Suprapubic skin (tissue), 4 donors: Measurements from ENCODE around the gene C6orf52. TPM values are rescaled to one million over a fixed set of nuclear protein-coding genes. Genes with fewer than 3 reads are reported as not detected.

ENCODE experiments used
- DNase-seq, 2 donors: peaks; one replicate each; pipeline ENCODE4 v3.0.0-alpha.2; 2019; ENCODE audit warnings: low spot score in 2 of 2
- H3K27ac ChIP-seq: fragments of 200-600 bp; sonication (generic); one replicate; pipeline ENCODE4 v1.5.1; 2019
- H3K27me3 ChIP-seq: fragments of 200-600 bp; sonication (generic); one replicate; pipeline ENCODE4 v1.5.1; 2019
- H3K36me3 ChIP-seq: fragments of 200-600 bp; sonication (generic); one replicate; pipeline ENCODE4 v1.5.1; 2019
- H3K4me1 ChIP-seq: fragments of 200-600 bp; sonication (generic); one replicate; pipeline ENCODE4 v1.5.1; 2019
- H3K4me3 ChIP-seq: fragments of 200-600 bp; sonication (generic); one replicate; pipeline ENCODE4 v1.5.1; 2019; ENCODE audit warnings: mild to moderate bottlenecking
- H3K9me3 ChIP-seq: fragments of 200-600 bp; sonication (generic); one replicate; pipeline ENCODE4 v1.5.1; 2019
- EP300 ChIP-seq: sonication (generic); formaldehyde crosslinking; IDR thresholded peaks from one replicate; pipeline ENCODE4 v1.6.1; 2017; ENCODE audit warnings: antibody characterized with exemption
- POLR2A ChIP-seq, 2 donors: fragments of 450-650 bp; IDR thresholded peaks; one replicate each; pipeline ENCODE4 v1.6.1; 2017; ENCODE audit warnings: antibody characterized with exemption in 2 of 2, mild to moderate bottlenecking in 2 of 2, moderate library complexity in 2 of 2
- POLR2AphosphoS5 ChIP-seq, 3 donors: sonication (generic); formaldehyde crosslinking; IDR thresholded peaks; one replicate each; pipeline ENCODE4 v1.6.1; 2017; ENCODE audit warnings: antibody characterized with exemption in 3 of 3
- WGBS: methylation state at CpG from one replicate; pipeline ENCODE4 v1.1.5; 2018; 5-methylcytosine and 5-hydroxymethylcytosine counted together
- total RNA-seq, 4 donors: library from RNA; depleted of rRNA; stranded (reverse); fragments of >200 nt; gene quantifications; one replicate each; pipeline ENCODE4 v1.1.0, GENCODE V29; 2016
- TF ChIP-seq, protein P1 (sequence below), 2 donors: fragments of 200-600 bp in 1 of 2; fragments of 450-650 bp in 1 of 2; sonication (generic) in 1 of 2; IDR thresholded peaks; one replicate each; pipeline ENCODE4 v1.5.1; 2016 to 2019; ENCODE audit warnings: antibody characterized with exemption in 2 of 2, mild to moderate bottlenecking in 1 of 2, moderate library complexity in 1 of 2

The C6orf52 gene
- total RNA-seq, 4 donors from 2014 or later, result not detected

- Histone ChIP-seq H3K4me1 (peaks cover 39% of the 10 kb centered on the region), H3K27ac (peak overlapping the region; percentile 93), H3K36me3 (peaks cover 3% of the 10 kb centered on the region), H3K4me3 (peak overlapping the region; percentile 64), H3K9me3 (no peaks in the 10 kb centered on the region), H3K27me3 (no peaks in the 10 kb centered on the region)
- 25% methylated on average over 16 of the region's 49 CpGs for WGBS
- TF ChIP-seq, protein P1, sequence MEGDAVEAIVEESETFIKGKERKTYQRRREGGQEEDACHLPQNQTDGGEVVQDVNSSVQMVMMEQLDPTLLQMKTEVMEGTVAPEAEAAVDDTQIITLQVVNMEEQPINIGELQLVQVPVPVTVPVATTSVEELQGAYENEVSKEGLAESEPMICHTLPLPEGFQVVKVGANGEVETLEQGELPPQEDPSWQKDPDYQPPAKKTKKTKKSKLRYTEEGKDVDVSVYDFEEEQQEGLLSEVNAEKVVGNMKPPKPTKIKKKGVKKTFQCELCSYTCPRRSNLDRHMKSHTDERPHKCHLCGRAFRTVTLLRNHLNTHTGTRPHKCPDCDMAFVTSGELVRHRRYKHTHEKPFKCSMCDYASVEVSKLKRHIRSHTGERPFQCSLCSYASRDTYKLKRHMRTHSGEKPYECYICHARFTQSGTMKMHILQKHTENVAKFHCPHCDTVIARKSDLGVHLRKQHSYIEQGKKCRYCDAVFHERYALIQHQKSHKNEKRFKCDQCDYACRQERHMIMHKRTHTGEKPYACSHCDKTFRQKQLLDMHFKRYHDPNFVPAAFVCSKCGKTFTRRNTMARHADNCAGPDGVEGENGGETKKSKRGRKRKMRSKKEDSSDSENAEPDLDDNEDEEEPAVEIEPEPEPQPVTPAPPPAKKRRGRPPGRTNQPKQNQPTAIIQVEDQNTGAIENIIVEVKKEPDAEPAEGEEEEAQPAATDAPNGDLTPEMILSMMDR (IDR thresholded peaks at IDR 0.05), result no peak
- TF ChIP-seq POLR2A (IDR thresholded peaks at IDR 0.05) (no peak), EP300 (no peak), POLR2AphosphoS5 (IDR thresholded peaks at IDR 0.05) (no peak)
- DNase-seq, result no peak
These were observed 26.0 kb upstream of the C6orf52 start for GRCh38 chr6:10720265-10720959.

DNA sequence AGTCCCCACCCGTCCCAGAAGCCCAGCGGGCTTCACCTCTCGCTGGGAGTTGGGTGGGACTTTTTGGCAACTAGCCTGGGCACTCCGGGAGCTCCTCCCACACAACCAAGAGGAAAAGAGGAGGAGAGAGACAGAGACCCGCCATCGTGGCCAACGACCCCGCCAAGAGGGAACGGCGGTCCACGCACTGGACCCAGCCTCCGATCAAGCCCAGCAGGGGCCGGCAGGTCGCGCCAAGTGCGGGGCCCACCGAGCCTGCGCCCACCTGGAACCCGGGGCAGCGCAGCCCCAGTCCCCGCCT lies 25.5 kb upstream of the C6orf52 start:
- peak in 1 of 2 donors; percentile 68 for DNase-seq
- 30% methylated on average over 7 of the region's 21 CpGs for WGBS
- Histone ChIP-seq H3K27ac (peak overlapping the region; percentile 93), H3K4me1 (peaks cover 34% of the 10 kb centered on the region), H3K9me3 (no peaks in the 10 kb centered on the region), H3K4me3 (peak overlapping the region; percentile 64), H3K36me3 (no peaks in the 10 kb centered on the region), H3K27me3 (no peaks in the 10 kb centered on the region)
- no peak for TF ChIP-seq POLR2A (IDR thresholded peaks at IDR 0.05)
- TF ChIP-seq POLR2AphosphoS5 (IDR thresholded peaks at IDR 0.05), result no peak
- TF ChIP-seq, protein P1 (IDR thresholded peaks at IDR 0.05), result no peak
- TF ChIP-seq EP300, result no peak

DNA sequence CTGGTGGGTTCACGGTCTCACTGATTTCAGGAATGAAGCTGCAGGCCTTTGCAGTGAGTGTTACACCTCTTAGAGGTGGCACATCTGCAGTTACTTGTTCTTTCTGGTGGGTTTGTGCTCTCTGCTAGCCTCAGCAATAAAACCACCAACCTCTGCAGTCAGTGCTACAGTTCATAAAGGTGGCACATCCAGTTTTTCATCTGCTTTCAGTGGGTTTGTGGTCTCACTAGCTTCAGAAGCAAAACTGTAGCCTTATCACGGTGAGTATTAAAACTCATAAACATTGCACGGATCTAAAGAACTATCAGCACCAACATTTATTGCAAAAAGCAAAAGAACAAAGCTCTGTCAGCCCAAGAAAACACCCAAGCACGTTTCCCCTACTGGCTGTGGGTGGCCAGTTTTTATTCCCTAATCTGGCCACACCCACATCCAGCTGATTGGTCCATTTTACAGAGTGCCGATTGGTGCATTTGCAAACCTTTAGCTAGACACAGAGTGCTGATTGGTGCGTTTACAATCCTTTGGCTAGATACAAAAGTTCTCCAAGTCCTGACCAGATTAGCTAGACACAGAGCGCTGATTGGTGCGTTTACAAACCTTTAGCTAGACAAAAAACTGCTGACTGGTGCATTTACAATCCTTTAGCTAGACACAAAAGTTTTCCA lies 25.0 kb upstream of the C6orf52 start:
- H3K9me3 ChIP-seq, result no peaks in the 10 kb centered on the region
- no peaks in the 10 kb centered on the region for H3K27me3 ChIP-seq
- TF ChIP-seq POLR2A (IDR thresholded peaks at IDR 0.05) (no peak), POLR2AphosphoS5 (IDR thresholded peaks at IDR 0.05) (no peak), EP300 (no peak)
- TF ChIP-seq, protein P1 (IDR thresholded peaks at IDR 0.05), result no peak
- H3K4me3 ChIP-seq, result peak overlapping the region; percentile 64
- H3K27ac ChIP-seq, result peak overlapping the region; percentile 93
- DNase-seq, result no peak
- peaks cover 29% of the 10 kb centered on the region for H3K4me1 ChIP-seq
- no peaks in the 10 kb centered on the region for H3K36me3 ChIP-seq
- 78% methylated on average over 8 of the region's 8 CpGs for WGBS

DNA sequence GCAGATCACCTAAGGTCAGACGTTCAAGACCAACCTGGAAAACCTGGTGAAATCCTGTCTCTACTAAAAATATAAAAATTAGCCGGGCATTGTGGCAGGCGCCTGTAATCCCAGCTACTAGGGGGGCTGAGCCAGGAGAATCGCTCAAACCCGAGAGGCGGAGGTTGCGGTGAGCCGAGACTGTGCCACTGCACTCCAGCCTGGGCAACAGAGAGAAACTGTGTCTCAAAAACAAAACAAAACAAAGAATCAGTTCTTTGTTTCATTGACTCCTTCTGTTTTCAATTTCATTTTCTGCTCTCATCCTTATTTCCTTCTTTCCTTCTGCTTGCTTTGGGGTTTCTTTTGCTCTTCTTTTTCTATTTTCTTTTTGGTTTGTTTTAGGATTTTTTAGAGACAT lies 19.5 kb upstream of the C6orf52 start:
- Histone ChIP-seq H3K27ac (no peak overlapping the region), H3K4me1 (no peaks in the 10 kb centered on the region), H3K9me3 (no peaks in the 10 kb centered on the region), H3K27me3 (no peaks in the 10 kb centered on the region), H3K36me3 (peaks cover 15% of the 10 kb centered on the region), H3K4me3 (no peak overlapping the region)
- DNase-seq, result no peak
- TF ChIP-seq POLR2A (IDR thresholded peaks at IDR 0.05), result no peak
- no peak for TF ChIP-seq POLR2AphosphoS5 (IDR thresholded peaks at IDR 0.05)
- TF ChIP-seq, protein P1 (IDR thresholded peaks at IDR 0.05), result no peak
- TF ChIP-seq EP300, result no peak
- WGBS, result 83% methylated on average over 8 of the region's 8 CpGs

- Histone ChIP-seq H3K4me3 (no peak overlapping the region), H3K36me3 (peaks cover 31% of the 10 kb centered on the region)
- WGBS, result 99% methylated on average over 4 of the region's 4 CpGs
These were observed 2.2 kb upstream of the C6orf52 start for GRCh38 chr6:10696655-10697054.

More at GRCh38 chr6:10696655-10697054, 2.2 kb upstream of the C6orf52 start:
- H3K9me3 ChIP-seq, result no peaks in the 10 kb centered on the region
- TF ChIP-seq POLR2AphosphoS5 (IDR thresholded peaks at IDR 0.05), result no peak
- TF ChIP-seq EP300, result no peak
- no peak for TF ChIP-seq POLR2A (IDR thresholded peaks at IDR 0.05)
- TF ChIP-seq, protein P1 (IDR thresholded peaks at IDR 0.05), result no peak
- no peak for DNase-seq
- no peaks in the 10 kb centered on the region for H3K27me3 ChIP-seq
- peaks cover 35% of the 10 kb centered on the region for H3K4me1 ChIP-seq
- H3K27ac ChIP-seq, result no peak overlapping the region
